Endodermal cell (in vitro differentiated cells): ENCODE results near the gene TMEM186. TPM values are rescaled to one million over a fixed set of nuclear protein-coding genes. Genes with fewer than 3 reads are reported as not detected.

Source experiments
- DNase-seq: peaks from one replicate; pipeline ENCODE4 v3.0.0-alpha.2; 2017
- H3K27ac ChIP-seq: 2 replicates; pipeline ENCODE4 v1.5.1; 2013; ENCODE audit warnings: mild to moderate bottlenecking, low read depth, low read length, moderate library complexity
- H3K27me3 ChIP-seq: 2 replicates; pipeline ENCODE4 v1.6.1; 2013; ENCODE audit warnings: mild to moderate bottlenecking, low read length, moderate library complexity; ENCODE audit not compliant: insufficient read depth, control insufficient read depth, poor library complexity, severe bottlenecking
- H3K36me3 ChIP-seq: 2 replicates; pipeline ENCODE4 v1.7.0; 2013; ENCODE audit warnings: mild to moderate bottlenecking, low read length, moderate library complexity; ENCODE audit not compliant: control insufficient read depth, insufficient read depth
- H3K4me1 ChIP-seq: one replicate; pipeline ENCODE4 v1.7.0; 2013; ENCODE audit warnings: low read length; ENCODE audit not compliant: control insufficient read depth, insufficient read depth
- H3K4me3 ChIP-seq: 2 replicates; pipeline ENCODE4 v1.5.1; 2013; ENCODE audit warnings: mild to moderate bottlenecking, low read length, moderate library complexity
- H3K9ac ChIP-seq: 2 replicates; pipeline ENCODE4 v1.6.1; 2013; ENCODE audit warnings: mild to moderate bottlenecking, low read length, moderate library complexity; ENCODE audit not compliant: poor library complexity, severe bottlenecking; ENCODE audit errors: extremely low read depth
- H3K9me3 ChIP-seq: 2 replicates; pipeline ENCODE4 v1.6.1; 2013; ENCODE audit warnings: mild to moderate bottlenecking, low read length, moderate library complexity; ENCODE audit not compliant: control insufficient read depth
- H3K27ac Mint-ChIP-seq: 2 replicates; pipeline ENCODE4 v1.8.0; 2020; ENCODE audit warnings: mixed read lengths
- H3K27me3 Mint-ChIP-seq: 2 replicates; pipeline ENCODE4 v1.8.0; 2021; ENCODE audit warnings: mild to moderate bottlenecking, mixed read lengths; ENCODE audit not compliant: insufficient read depth
- H3K36me3 Mint-ChIP-seq: 2 replicates; pipeline ENCODE4 v1.8.0; 2020; ENCODE audit warnings: low read depth, mixed read lengths
- H3K4me1 Mint-ChIP-seq: 2 replicates; pipeline ENCODE4 v1.8.0; 2020; ENCODE audit warnings: mixed read lengths
- H3K4me3 Mint-ChIP-seq: 2 replicates; pipeline ENCODE4 v1.8.0; 2020; ENCODE audit warnings: mild to moderate bottlenecking, moderate library complexity, mixed read lengths
- H3K9me3 Mint-ChIP-seq: 2 replicates; pipeline ENCODE4 v1.8.0; 2020; ENCODE audit warnings: mild to moderate bottlenecking, mixed read lengths
- WGBS, 2 experiments: methylation state at CpG; one replicate each; pipeline versions ENCODE4 v1.1.5 to v1.1.7; 2013; ENCODE audit warnings: missing lambda C conversion rate in 2 of 2, mixed read lengths in 1 of 2; ENCODE audit not compliant: insufficient coverage in 1 of 2, insufficient read length in 1 of 2; 5-methylcytosine and 5-hydroxymethylcytosine counted together
- total RNA-seq, 2 donors: library from RNA; stranded (reverse); fragmentation: NEBNext Ultra II Directional in 1 of 2; extraction: Animal tissue kit (Norgen Biotek cat#: 25700) in 1 of 2; gene quantifications; 2 replicates in 1 of 2; 3 replicates in 1 of 2; pipeline ENCODE4 v1.2.1, GENCODE V29; 2021
- TF ChIP-seq, protein P1 (sequence below): fragments of 200-600 bp; sonication (generic); conservative IDR thresholded peaks from 2 replicates; pipeline ENCODE4 v1.5.0; 2021; ENCODE audit warnings: antibody characterized with exemption, mild to moderate bottlenecking

Gene TMEM186
- total RNA-seq, 2 donors from 2014 or later, result 10.9 to 14.0 TPM

GRCh38 chr16:8828541-8829165, 31.2 kb upstream of the TMEM186 start:
- Mint-ChIP-seq H3K4me1 (peaks cover 23% of the 10 kb centered on the region), H3K27me3 (no peaks in the 10 kb centered on the region), H3K36me3 (peaks cover 63% of the 10 kb centered on the region), H3K4me3 (no peak overlapping the region), H3K27ac (peak overlapping the region; percentile 71), H3K9me3 (no peaks in the 10 kb centered on the region)
- no peak overlapping the region for H3K9ac ChIP-seq
- 92 to 96% methylated on average over 6 to 8 of the region's 8 CpGs for WGBS, 2 experiments
- H3K9me3 ChIP-seq, result peaks cover 13% of the 10 kb centered on the region
- TF ChIP-seq, protein P1, sequence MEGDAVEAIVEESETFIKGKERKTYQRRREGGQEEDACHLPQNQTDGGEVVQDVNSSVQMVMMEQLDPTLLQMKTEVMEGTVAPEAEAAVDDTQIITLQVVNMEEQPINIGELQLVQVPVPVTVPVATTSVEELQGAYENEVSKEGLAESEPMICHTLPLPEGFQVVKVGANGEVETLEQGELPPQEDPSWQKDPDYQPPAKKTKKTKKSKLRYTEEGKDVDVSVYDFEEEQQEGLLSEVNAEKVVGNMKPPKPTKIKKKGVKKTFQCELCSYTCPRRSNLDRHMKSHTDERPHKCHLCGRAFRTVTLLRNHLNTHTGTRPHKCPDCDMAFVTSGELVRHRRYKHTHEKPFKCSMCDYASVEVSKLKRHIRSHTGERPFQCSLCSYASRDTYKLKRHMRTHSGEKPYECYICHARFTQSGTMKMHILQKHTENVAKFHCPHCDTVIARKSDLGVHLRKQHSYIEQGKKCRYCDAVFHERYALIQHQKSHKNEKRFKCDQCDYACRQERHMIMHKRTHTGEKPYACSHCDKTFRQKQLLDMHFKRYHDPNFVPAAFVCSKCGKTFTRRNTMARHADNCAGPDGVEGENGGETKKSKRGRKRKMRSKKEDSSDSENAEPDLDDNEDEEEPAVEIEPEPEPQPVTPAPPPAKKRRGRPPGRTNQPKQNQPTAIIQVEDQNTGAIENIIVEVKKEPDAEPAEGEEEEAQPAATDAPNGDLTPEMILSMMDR, result no peak
- H3K36me3 ChIP-seq, result peaks cover 65% of the 10 kb centered on the region
- peaks cover 9% of the 10 kb centered on the region for H3K4me1 ChIP-seq
- no peak overlapping the region for H3K4me3 ChIP-seq
- DNase-seq, result no peak
- no peak overlapping the region for H3K27ac ChIP-seq
- H3K27me3 ChIP-seq, result no peaks in the 10 kb centered on the region

DNA sequence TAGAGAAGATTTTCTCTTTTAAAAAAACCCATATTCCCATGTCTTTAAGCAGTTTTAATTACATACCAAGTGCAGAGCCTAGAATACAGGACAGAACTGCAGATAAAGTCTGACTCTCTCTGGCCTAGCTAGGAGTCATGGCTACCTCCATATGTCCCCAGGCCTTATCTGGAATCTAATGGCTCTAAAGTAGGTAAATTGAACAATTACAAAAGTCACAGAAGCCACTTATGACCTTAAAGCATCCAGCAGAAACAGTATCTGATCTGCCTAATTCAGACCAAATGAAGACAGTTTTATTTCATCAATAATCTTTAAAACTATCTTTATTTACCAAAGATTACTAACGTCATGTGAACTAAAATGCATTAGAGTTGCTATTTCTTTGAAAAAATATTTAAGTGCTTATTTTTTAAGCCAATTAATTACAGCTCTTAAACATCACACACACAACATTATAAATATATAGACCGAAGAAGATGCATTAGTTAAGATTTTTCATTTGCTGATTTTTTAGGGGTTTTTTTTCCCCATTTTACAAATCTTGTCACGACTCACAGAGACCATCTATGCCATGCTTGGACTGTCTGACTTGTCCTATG, 28.9 kb upstream of the TMEM186 start:
- no peaks in the 10 kb centered on the region for H3K9me3 Mint-ChIP-seq
- no peak overlapping the region for H3K27ac Mint-ChIP-seq
- Histone ChIP-seq H3K9ac (no peak overlapping the region), H3K36me3 (peaks cover 88% of the 10 kb centered on the region), H3K4me3 (no peak overlapping the region), H3K27ac (no peak overlapping the region), H3K9me3 (peaks cover 24% of the 10 kb centered on the region), H3K27me3 (no peaks in the 10 kb centered on the region), H3K4me1 (peaks cover 3% of the 10 kb centered on the region)
- H3K4me3 Mint-ChIP-seq, result no peak overlapping the region
- TF ChIP-seq, protein P1, result no peak
- DNase-seq, result no peak
- no peaks in the 10 kb centered on the region for H3K27me3 Mint-ChIP-seq
- WGBS, 2 experiments, result 91 to 100% methylated on average over 1 to 3 of the region's 3 CpGs
- peaks cover 71% of the 10 kb centered on the region for H3K36me3 Mint-ChIP-seq
- H3K4me1 Mint-ChIP-seq, result peaks cover 8% of the 10 kb centered on the region

DNA sequence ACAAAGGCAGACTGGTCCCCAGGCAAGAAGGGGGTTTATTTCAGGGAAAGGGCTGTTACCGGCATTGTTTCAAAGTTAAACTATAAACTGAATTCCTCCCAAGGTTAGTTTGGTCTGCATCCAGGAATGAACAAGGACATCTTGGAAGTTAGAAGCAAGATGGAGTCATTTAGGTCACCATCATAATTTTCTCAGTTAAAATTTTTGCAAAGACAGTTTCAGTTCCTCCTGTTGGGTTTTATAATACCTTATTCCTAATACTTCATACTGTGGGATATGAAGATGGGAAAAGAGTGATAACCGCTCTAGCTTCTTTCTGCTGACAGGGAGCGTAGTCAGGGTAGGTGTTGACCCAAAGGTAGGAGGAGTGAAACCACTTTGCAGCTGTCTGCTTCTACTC, 25.0 kb upstream of the TMEM186 start:
- H3K27me3 ChIP-seq, result no peaks in the 10 kb centered on the region
- Mint-ChIP-seq H3K4me3 (no peak overlapping the region), H3K27ac (peak overlapping the region; percentile 81), H3K9me3 (no peaks in the 10 kb centered on the region), H3K36me3 (peaks cover 78% of the 10 kb centered on the region), H3K27me3 (no peaks in the 10 kb centered on the region), H3K4me1 (peaks cover 20% of the 10 kb centered on the region)
- TF ChIP-seq, protein P1, result no peak
- no peak overlapping the region for H3K27ac ChIP-seq
- H3K9me3 ChIP-seq, result peaks cover 24% of the 10 kb centered on the region
- WGBS, 2 experiments, result 94 to 96% methylated on average over 3 of the region's 3 CpGs
- H3K36me3 ChIP-seq, result peaks cover 85% of the 10 kb centered on the region
- DNase-seq, result no peak
- peaks cover 11% of the 10 kb centered on the region for H3K4me1 ChIP-seq
- no peak overlapping the region for H3K9ac ChIP-seq
- no peak overlapping the region for H3K4me3 ChIP-seq
